ENCODE measurements around the gene CBX5. TPM values are rescaled to one million over a fixed set of nuclear protein-coding genes. Genes with fewer than 3 reads are reported as not detected.

CBX5 gene
- total and polyA plus RNA-seq, 2 of the 8 experiments (the other 6 are each of a cell fraction or from before 2014, with no cell fraction given): 62.4 to 231 TPM

GRCh38 chr12:54185919-54186318 is 94.0 kb downstream of the CBX5 start:
- TF ChIP-seq RFX5 (IDR thresholded peaks at IDR 0.05; ENCODE audit: borderline replicate concordance, low read depth, low read length): no peak
- no peak for TF ChIP-seq CHD1 (IDR thresholded peaks at IDR 0.05; ENCODE audit: low read depth, low read length)
- no peak for TF ChIP-seq SRF (IDR thresholded peaks at IDR 0.05; ENCODE audit: low read depth, low read length)
- no peak for TF ChIP-seq ATF2 (IDR thresholded peaks at IDR 0.05; ENCODE audit: low read length)
- TF ChIP-seq USF2 (IDR thresholded peaks at IDR 0.05; ENCODE audit: low read length): no peak
- no peak for TF ChIP-seq KDM5A (IDR thresholded peaks at IDR 0.05; ENCODE audit: low read length)
- no peak for TF ChIP-seq FOSL1 (IDR thresholded peaks at IDR 0.05; ENCODE audit: insufficient read depth, low read depth, low read length)
- TF ChIP-seq RAD21 (IDR thresholded peaks at IDR 0.05 in 1 of 2, conservative IDR thresholded peaks at IDR 0.05 in 1 of 2; ENCODE audit: low read depth in 2 of 2, low read length in 2 of 2): no peak
- TF ChIP-seq HDAC6 (IDR thresholded peaks at IDR 0.05; ENCODE audit: low read depth, low read length): no peak
- no peak for DNase-seq (ENCODE audit: low read depth in 1 of 2, low spot score in 2 of 2)
- Histone ChIP-seq H3K9ac (replicated peaks in 1 of 4; ENCODE audit: extremely low read depth in 1 of 4, low read depth in 3 of 4, low read length in 3 of 4) (no peak overlapping the region), H2BK120ac (replicated peaks; ENCODE audit: low read depth, low read length) (no peak overlapping the region), H2BK20ac (ENCODE audit: low read length) (no peak overlapping the region), H4K5ac (ENCODE audit: insufficient read length, low read depth, low read length) (no peak overlapping the region), H2BK12ac (ENCODE audit: low read depth, low read length) (no peak overlapping the region), H3K4me3 (ENCODE audit: extremely low read depth in 1 of 4, insufficient read depth in 2 of 4, low read depth in 3 of 4, low read length in 4 of 4) (no peak overlapping the region), H3K18ac (ENCODE audit: extremely low read depth, low read length) (no peak overlapping the region), H3K9me3 (ENCODE audit: insufficient read depth in 2 of 2, low read depth in 1 of 2, low read length in 1 of 2) (no peaks in the 10 kb centered on the region), H3K23me2 (ENCODE audit: low read depth, low read length) (no peaks in the 10 kb centered on the region), H3K23ac (ENCODE audit: insufficient read length) (no peak overlapping the region), H2BK5ac (ENCODE audit: low read depth, low read length) (no peak overlapping the region), H3K79me1 (ENCODE audit: low read depth, low read length) (no peaks in the 10 kb centered on the region), H3K27me3 (replicated peaks in 1 of 4; ENCODE audit: control insufficient read depth in 3 of 4, extremely low read depth in 1 of 4, insufficient read depth in 3 of 4, low read length in 3 of 4) (peaks cover 0 to 12% (median 3%) of the 10 kb centered on the region in 4 experiments; a peak in 6 of 7 replicates), H2AFZ (ENCODE audit: low read length) (no peak overlapping the region), H4K91ac (replicated peaks; ENCODE audit: insufficient read length, low read length) (no peak overlapping the region), H3K4me1 (replicated peaks in 1 of 4; ENCODE audit: control insufficient read depth in 3 of 4, insufficient read depth in 4 of 4, low read length in 3 of 4) (peaks cover 0 to 3% (median 1%) of the 10 kb centered on the region in 4 experiments; a peak in 3 of 7 replicates), H3K56ac (replicated peaks; ENCODE audit: insufficient read length, low read depth, low read length) (no peak overlapping the region), H3K79me2 (ENCODE audit: control insufficient read depth in 1 of 2, insufficient read depth in 2 of 2, low read length in 2 of 2) (no peaks in the 10 kb centered on the region), H4K8ac (ENCODE audit: extremely low read depth, insufficient read depth, low read length) (no peak overlapping the region), H4K20me1 (replicated peaks in 1 of 2; ENCODE audit: control insufficient read depth in 1 of 2, insufficient read depth in 2 of 2, low read length in 2 of 2) (peaks cover 0 to 4% of the 10 kb centered on the region in 2 experiments), H2BK15ac (ENCODE audit: low read length) (no peak overlapping the region), H3K14ac (ENCODE audit: insufficient read length) (no peak overlapping the region), H2AK5ac (ENCODE audit: low read depth, low read length) (no peak overlapping the region), H3K27ac (ENCODE audit: low read depth, low read length) (no peak overlapping the region), H3K4ac (replicated peaks; ENCODE audit: insufficient read length, low read depth, low read length) (no peak overlapping the region), H3K4me2 (ENCODE audit: insufficient read depth in 1 of 2, low read depth in 2 of 2, low read length in 2 of 2) (no peak overlapping the region), H3K36me3 (ENCODE audit: control insufficient read depth in 2 of 4, insufficient read depth in 4 of 4, low read length in 3 of 4) (peaks cover 0 to 3% (median 0%) of the 10 kb centered on the region in 4 experiments; a peak in 2 of 8 replicates)
- ChIA-PET CTCF (ENCODE audit: partially characterized antibody) (interaction anchor here (0.8 to 20.1 kb wide), 7 partner anchors 13 to 150 kb away, joined by 3 to 339 read pairs (median 8); partner anchors contain the start of genes HOXC5 and HOXC6), POLR2A (ENCODE audit: partially characterized antibody) (interaction anchor here (0.6 to 1.0 kb wide), 2 partner anchors 10 to 11 kb away, joined by 3 read pairs; no protein-coding TSS in a partner anchor)
- no peak for FAIRE-seq
- WGBS, 2 experiments (ENCODE audit: extremely low coverage in 1 of 2, insufficient coverage in 1 of 2, insufficient read length in 1 of 2, insufficient replicate concordance in 2 of 2, low coverage in 1 of 2, low lambda C conversion rate in 2 of 2, missing lambda C conversion rate in 1 of 2): 100% methylated on average over 1 of the region's 1 CpG; no CpG with 5 or more reads in 1 of the 2 experiments
